ENCODE results near the gene STK32A.
A peak's percentile ranks its signal among the peaks of the same experiment; 100 is the strongest.
"Not testable (repeated sequence)": the region's sequence is repeated elsewhere in the genome, so short reads cannot be mapped to it uniquely, and the experiment has no call there.

Gene STK32A

GRCh38 chr5:147234825-147235635, at the start of gene STK32A:
STK32A (plus strand) TSS chr5:147235026; CDS start chr5:147239635, 4,609 bp downstream.
- DNase-seq, result no peak

- no peak for DNase-seq
Observed at GRCh38 chr5:147187099-147187540, 47.7 kb upstream of the STK32A start.

GRCh38 chr5:147188200-147189108, 46.4 kb upstream of the STK32A start:
- DNase-seq, result peak; percentile 77

- no peak for DNase-seq
Observed at GRCh38 chr5:147189109-147189424, 45.8 kb upstream of the STK32A start.

- no peak for DNase-seq
Observed at GRCh38 chr5:147190331-147190730, 44.5 kb upstream of the STK32A start.

GRCh38 chr5:147193123-147193522, 41.7 kb upstream of the STK32A start:
- no peak for DNase-seq

- no peak for DNase-seq
Observed at GRCh38 chr5:147200004-147200403, 34.8 kb upstream of the STK32A start.

GRCh38 chr5:147203213-147203612, 31.6 kb upstream of the STK32A start:
- DNase-seq, result no peak

GRCh38 chr5:147204576-147204975, 30.2 kb upstream of the STK32A start:
- no peak for DNase-seq

GRCh38 chr5:147208134-147208533, 26.7 kb upstream of the STK32A start:
- no peak for DNase-seq

- DNase-seq, result peak; percentile 33
Observed at GRCh38 chr5:147216552-147217154, 18.2 kb upstream of the STK32A start.

GRCh38 chr5:147223343-147223742, 11.5 kb upstream of the STK32A start:
- DNase-seq, result peak; percentile 33

- DNase-seq, result peak; percentile 32
Observed at GRCh38 chr5:147223948-147224791, 10.7 kb upstream of the STK32A start.

- no peak for DNase-seq
Observed at GRCh38 chr5:147225938-147226337, 8.9 kb upstream of the STK32A start.

GRCh38 chr5:147226512-147226911, 8.3 kb upstream of the STK32A start:
- DNase-seq, result no peak

GRCh38 chr5:147234239-147234824, 494 bp upstream of the STK32A start:
- DNase-seq, result no peak

GRCh38 chr5:147240266-147240985, 5.6 kb downstream of the STK32A start:
- DNase-seq, result no peak

GRCh38 chr5:147243238-147243637, 8.4 kb downstream of the STK32A start:
- not testable (repeated sequence) for DNase-seq

GRCh38 chr5:147245381-147246165, 10.7 kb downstream of the STK32A start:
- DNase-seq, result no peak

GRCh38 chr5:147248561-147248960, 13.7 kb downstream of the STK32A start:
- no peak for DNase-seq

- DNase-seq, result no peak
Observed at GRCh38 chr5:147259837-147260236, 25.0 kb downstream of the STK32A start.

Data from OCI-M1 (cell line).